ENCODE data around the gene PLCD1. TPM values are rescaled to one million over a fixed set of nuclear protein-coding genes. Genes with fewer than 3 reads are reported as not detected.
"Not testable (repeated sequence)": the region's sequence is repeated elsewhere in the genome, so short reads cannot be mapped to it uniquely, and the experiment has no call there.

The PLCD1 gene
- total and polyA plus RNA-seq, 5 donors: 11.2 to 17.7 (median 13.7) TPM

- H3K4me1 ChIP-seq (ENCODE audit: control insufficient read depth, insufficient read depth, low read length); H3K27me3 ChIP-seq (ENCODE audit: control insufficient read depth, insufficient read depth); H3K27ac ChIP-seq (ENCODE audit: low read length); H3K4me3 ChIP-seq (ENCODE audit: low read length); DNase-seq; ATAC-seq; intact Hi-C loops (cut with DNase I); H3K9me3 ChIP-seq (ENCODE audit: control insufficient read depth, low read length): not testable (repeated sequence)
- WGBS: 98% methylated on average over 19 of the region's 32 CpGs
Observed at GRCh38 chr3:38053286-38053685, 23.8 kb upstream of the PLCD1 start.

- ATAC-seq (no peak), DNase-seq (no peak)
- intact Hi-C loops (cut with DNase I): no loop called here
- Histone ChIP-seq H3K9me3 (ENCODE audit: control insufficient read depth, low read length) (no peaks in the 10 kb centered on the region), H3K4me3 (ENCODE audit: low read length) (no peak overlapping the region), H3K27me3 (ENCODE audit: control insufficient read depth, insufficient read depth) (no peaks in the 10 kb centered on the region), H3K4me1 (ENCODE audit: control insufficient read depth, insufficient read depth, low read length) (no peaks in the 10 kb centered on the region), H3K27ac (ENCODE audit: low read length) (no peak overlapping the region)
- WGBS: 93% methylated on average over 13 of the region's 13 CpGs
Observed at GRCh38 chr3:38051131-38051530, 21.7 kb upstream of the PLCD1 start.

- DNase-seq (no peak), ATAC-seq (peak; percentile 62 to 67)
- Histone ChIP-seq H3K4me3 (ENCODE audit: low read length) (no peak overlapping the region), H3K27me3 (ENCODE audit: control insufficient read depth, insufficient read depth) (no peaks in the 10 kb centered on the region), H3K9me3 (ENCODE audit: control insufficient read depth, low read length) (no peaks in the 10 kb centered on the region), H3K4me1 (ENCODE audit: control insufficient read depth, insufficient read depth, low read length) (no peaks in the 10 kb centered on the region), H3K27ac (ENCODE audit: low read length) (no peak overlapping the region)
- 80% methylated on average over 4 of the region's 4 CpGs for WGBS
- intact Hi-C loops (cut with DNase I): no loop called here
Observed at GRCh38 chr3:38049358-38050126, 20.1 kb upstream of the PLCD1 start.

- no peaks in the 10 kb centered on the region for H3K27me3 ChIP-seq (ENCODE audit: control insufficient read depth, insufficient read depth)
- H3K27ac ChIP-seq (ENCODE audit: low read length): no peak overlapping the region
- WGBS: 73% methylated on average over 2 of the region's 2 CpGs
- DNase-seq: no peak
- H3K4me3 ChIP-seq (ENCODE audit: low read length): no peak overlapping the region
- no peak for ATAC-seq
- H3K9me3 ChIP-seq (ENCODE audit: control insufficient read depth, low read length): no peaks in the 10 kb centered on the region
- intact Hi-C loops (cut with DNase I): no loop called here
- H3K4me1 ChIP-seq (ENCODE audit: control insufficient read depth, insufficient read depth, low read length): no peaks in the 10 kb centered on the region
Observed at GRCh38 chr3:38047896-38048295, 18.5 kb upstream of the PLCD1 start.

GRCh38 chr3:38046821-38047220, 17.4 kb upstream of the PLCD1 start:
- H3K9me3 ChIP-seq (ENCODE audit: control insufficient read depth, low read length): no peaks in the 10 kb centered on the region
- no peak for ATAC-seq
- H3K4me3 ChIP-seq (ENCODE audit: low read length): no peak overlapping the region
- 92% methylated on average over 2 of the region's 2 CpGs for WGBS
- intact Hi-C loops (cut with DNase I): no loop called here
- H3K27ac ChIP-seq (ENCODE audit: low read length): no peak overlapping the region
- no peaks in the 10 kb centered on the region for H3K4me1 ChIP-seq (ENCODE audit: control insufficient read depth, insufficient read depth, low read length)
- DNase-seq: no peak
- H3K27me3 ChIP-seq (ENCODE audit: control insufficient read depth, insufficient read depth): no peaks in the 10 kb centered on the region

- DNase-seq (no peak), ATAC-seq (no peak)
- WGBS: 91% methylated on average over 4 of the region's 4 CpGs
- no peak overlapping the region for H3K27ac ChIP-seq (ENCODE audit: low read length)
- no peaks in the 10 kb centered on the region for H3K27me3 ChIP-seq (ENCODE audit: control insufficient read depth, insufficient read depth)
- intact Hi-C loops (cut with DNase I): no loop called here
- H3K4me3 ChIP-seq (ENCODE audit: low read length): no peak overlapping the region
- no peaks in the 10 kb centered on the region for H3K9me3 ChIP-seq (ENCODE audit: control insufficient read depth, low read length)
- H3K4me1 ChIP-seq (ENCODE audit: control insufficient read depth, insufficient read depth, low read length): no peaks in the 10 kb centered on the region
Observed at GRCh38 chr3:38046027-38046426, 16.6 kb upstream of the PLCD1 start.

GRCh38 chr3:38043486-38043885, 14.0 kb upstream of the PLCD1 start:
- no peak for ATAC-seq
- intact Hi-C loops (cut with DNase I): no loop called here
- DNase-seq: no peak

GRCh38 chr3:38040401-38040800, 11.0 kb upstream of the PLCD1 start:
- no peak overlapping the region for H3K4me3 ChIP-seq (ENCODE audit: low read length)
- intact Hi-C loops (cut with DNase I): no loop called here
- WGBS: 91% methylated on average over 5 of the region's 5 CpGs

More at GRCh38 chr3:38043486-38043885, 14.0 kb upstream of the PLCD1 start:
- Histone ChIP-seq H3K27me3 (ENCODE audit: control insufficient read depth, insufficient read depth) (no peaks in the 10 kb centered on the region), H3K4me1 (ENCODE audit: control insufficient read depth, insufficient read depth, low read length) (peaks cover 3% of the 10 kb centered on the region), H3K9me3 (ENCODE audit: control insufficient read depth, low read length) (no peaks in the 10 kb centered on the region), H3K4me3 (ENCODE audit: low read length) (no peak overlapping the region), H3K27ac (ENCODE audit: low read length) (no peak overlapping the region)
- 85% methylated on average over 4 of the region's 4 CpGs for WGBS

GRCh38 chr3:38039899-38040261, 10.4 kb upstream of the PLCD1 start:
- H3K27ac ChIP-seq (ENCODE audit: low read length): no peak overlapping the region
- intact Hi-C loops (cut with DNase I): no loop called here
- peaks cover 3% of the 10 kb centered on the region for H3K4me1 ChIP-seq (ENCODE audit: control insufficient read depth, insufficient read depth, low read length)
- 23% methylated on average over 11 of the region's 11 CpGs for WGBS
- peak; percentile 66 to 91 (median 84) for DNase-seq
- H3K27me3 ChIP-seq (ENCODE audit: control insufficient read depth, insufficient read depth): no peaks in the 10 kb centered on the region
- ATAC-seq: peak; percentile 90 to 92
- peak overlapping the region; percentile 22 for H3K4me3 ChIP-seq (ENCODE audit: low read length)
- H3K9me3 ChIP-seq (ENCODE audit: control insufficient read depth, low read length): no peaks in the 10 kb centered on the region

More at GRCh38 chr3:38040401-38040800, 11.0 kb upstream of the PLCD1 start:
- Histone ChIP-seq H3K9me3 (ENCODE audit: control insufficient read depth, low read length) (no peaks in the 10 kb centered on the region), H3K27ac (ENCODE audit: low read length) (no peak overlapping the region), H3K27me3 (ENCODE audit: control insufficient read depth, insufficient read depth) (no peaks in the 10 kb centered on the region), H3K4me1 (ENCODE audit: control insufficient read depth, insufficient read depth, low read length) (peaks cover 3% of the 10 kb centered on the region)
- no peak for ATAC-seq
- DNase-seq: no peak

- Histone ChIP-seq H3K9me3 (ENCODE audit: control insufficient read depth, low read length) (no peaks in the 10 kb centered on the region), H3K4me1 (ENCODE audit: control insufficient read depth, insufficient read depth, low read length) (peaks cover 3% of the 10 kb centered on the region), H3K4me3 (ENCODE audit: low read length) (peak within 1 kb of the TSS; percentile 22), H3K27ac (ENCODE audit: low read length) (no peak within 1 kb of the TSS), H3K27me3 (ENCODE audit: control insufficient read depth, insufficient read depth) (no peaks in the 10 kb centered on the region)
- peak; percentile 81 to 92 (median 88) for DNase-seq
- intact Hi-C loops (cut with DNase I): no loop called here
- ATAC-seq: peak; percentile 82
- WGBS: 3% methylated on average over 67 of the region's 67 CpGs
Observed at GRCh38 chr3:38039101-38039898, 9.9 kb upstream of the PLCD1 start, which contains the start of gene DLEC1. Gene DLEC1 (plus strand): TSS chr3:38039208. CDS start chr3:38039226, 18 bp downstream.

- H3K27me3 ChIP-seq (ENCODE audit: control insufficient read depth, insufficient read depth): no peaks in the 10 kb centered on the region
- H3K4me3 ChIP-seq (ENCODE audit: low read length): no peak overlapping the region
- peak in 1 of 2 donors; percentile 5 for ATAC-seq
- H3K9me3 ChIP-seq (ENCODE audit: control insufficient read depth, low read length): no peaks in the 10 kb centered on the region
- 81% methylated on average over 5 of the region's 5 CpGs for WGBS
- no peak for DNase-seq
- H3K4me1 ChIP-seq (ENCODE audit: control insufficient read depth, insufficient read depth, low read length): peaks cover 3% of the 10 kb centered on the region
- H3K27ac ChIP-seq (ENCODE audit: low read length): no peak overlapping the region
- intact Hi-C loops (cut with DNase I): no loop called here
Observed at GRCh38 chr3:38038447-38038911, 9.0 kb upstream of the PLCD1 start.
